ENCODE results near the gene CPNE4.

Gene CPNE4

DNA sequence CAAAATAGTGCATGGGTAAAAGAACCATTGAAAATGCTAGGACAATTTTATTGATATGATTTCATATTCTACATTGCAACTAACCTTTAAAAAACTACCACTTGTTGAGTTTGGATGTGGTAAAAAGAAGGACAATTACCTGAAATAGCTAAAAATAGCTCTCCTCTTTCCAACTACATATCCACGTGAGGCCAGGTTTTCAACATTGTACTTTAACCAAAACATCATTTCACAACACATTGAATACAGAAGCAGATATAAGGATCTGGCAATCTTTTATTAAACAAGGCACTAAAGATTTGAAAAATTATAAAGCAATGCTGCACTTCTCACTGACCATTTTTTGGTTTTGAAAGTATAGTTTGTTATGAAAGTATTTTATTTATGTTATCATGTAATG lies 504.0 kb downstream of the CPNE4 start:
- TF ChIP-seq PAX5 (IDR thresholded peaks at IDR 0.05; ENCODE audit: insufficient read depth, low read length, severe bottlenecking) (no peak), TAF1 (IDR thresholded peaks at IDR 0.05; ENCODE audit: low read depth, low read length) (no peak), POU2F2 (IDR thresholded peaks at IDR 0.05; ENCODE audit: low read depth, low read length) (no peak), SPI1 (IDR thresholded peaks at IDR 0.05; ENCODE audit: low read depth, low read length) (no peak), POLR2AphosphoS5 (IDR thresholded peaks at IDR 0.05; ENCODE audit: low read depth, low read length) (no peak), POLR2A (IDR thresholded peaks at IDR 0.05; ENCODE audit: low read depth, low read length) (no peak)
- FAIRE-seq (no peak), DNase-seq (ENCODE audit: insufficient read length, low spot score) (no peak)

- DNase-seq (ENCODE audit: insufficient read length, low spot score) (no peak), FAIRE-seq (no peak)
- no peak for TF ChIP-seq TAF1 (IDR thresholded peaks at IDR 0.05; ENCODE audit: low read depth, low read length)
- no peak for TF ChIP-seq PAX5 (IDR thresholded peaks at IDR 0.05; ENCODE audit: insufficient read depth, low read length, severe bottlenecking)
- no peak for TF ChIP-seq POU2F2 (IDR thresholded peaks at IDR 0.05; ENCODE audit: low read depth, low read length)
- TF ChIP-seq SPI1 (IDR thresholded peaks at IDR 0.05; ENCODE audit: low read depth, low read length), result no peak
- no peak for TF ChIP-seq POLR2A (IDR thresholded peaks at IDR 0.05; ENCODE audit: low read depth, low read length)
- no peak for TF ChIP-seq POLR2AphosphoS5 (IDR thresholded peaks at IDR 0.05; ENCODE audit: low read depth, low read length)
Measured at GRCh38 chr3:131530388-131530787, 504.4 kb downstream of the CPNE4 start.

DNA sequence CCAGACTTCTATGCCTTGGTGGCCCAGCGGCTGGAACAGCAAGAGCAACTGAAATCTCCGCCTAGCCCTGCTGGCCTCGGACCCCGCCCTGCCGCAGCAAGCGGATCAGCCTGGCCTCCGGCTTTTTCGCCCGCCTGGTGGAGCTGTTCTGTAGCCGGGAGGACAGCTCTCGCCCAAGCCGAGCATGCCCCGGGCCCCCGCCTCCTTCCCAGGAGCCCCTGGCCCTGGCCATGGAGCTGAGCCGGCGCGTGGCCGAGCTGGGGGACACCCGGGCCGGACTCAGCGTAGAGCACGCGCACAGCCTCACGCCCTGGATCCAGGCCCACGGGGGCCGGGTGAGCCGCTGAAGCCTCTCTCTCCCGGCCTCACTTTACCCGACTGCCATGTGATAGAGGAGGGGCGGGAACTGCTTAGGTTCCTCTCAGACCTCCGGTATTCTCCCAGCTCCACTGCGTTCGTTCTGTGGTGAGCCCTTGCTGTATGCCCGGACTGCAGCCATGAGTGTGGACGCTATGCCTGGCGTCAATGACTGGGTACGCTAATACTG lies 507.9 kb downstream of the CPNE4 start:
- DNase-seq (ENCODE audit: insufficient read length, low spot score), result no peak

GRCh38 chr3:131518680-131519079 lies 516.1 kb downstream of the CPNE4 start:
- FAIRE-seq (no peak), DNase-seq (ENCODE audit: insufficient read length, low spot score) (no peak)
- TF ChIP-seq POU2F2 (IDR thresholded peaks at IDR 0.05; ENCODE audit: low read depth, low read length) (no peak), PAX5 (IDR thresholded peaks at IDR 0.05; ENCODE audit: insufficient read depth, low read length, severe bottlenecking) (no peak), POLR2A (IDR thresholded peaks at IDR 0.05; ENCODE audit: low read depth, low read length) (no peak), TAF1 (IDR thresholded peaks at IDR 0.05; ENCODE audit: low read depth, low read length) (no peak), POLR2AphosphoS5 (IDR thresholded peaks at IDR 0.05; ENCODE audit: low read depth, low read length) (no peak), SPI1 (IDR thresholded peaks at IDR 0.05; ENCODE audit: low read depth, low read length) (no peak)

More for the DNA sequence above, 507.9 kb downstream of the CPNE4 start:
- FAIRE-seq, result no peak
- no peak for TF ChIP-seq TAF1 (IDR thresholded peaks at IDR 0.05; ENCODE audit: low read depth, low read length)

- FAIRE-seq, result no peak
- DNase-seq (ENCODE audit: insufficient read length, low spot score), result no peak
- TF ChIP-seq POLR2AphosphoS5 (IDR thresholded peaks at IDR 0.05; ENCODE audit: low read depth, low read length) (no peak), POLR2A (IDR thresholded peaks at IDR 0.05; ENCODE audit: low read depth, low read length) (no peak), TAF1 (IDR thresholded peaks at IDR 0.05; ENCODE audit: low read depth, low read length) (no peak), PAX5 (IDR thresholded peaks at IDR 0.05; ENCODE audit: insufficient read depth, low read length, severe bottlenecking) (no peak), SPI1 (IDR thresholded peaks at IDR 0.05; ENCODE audit: low read depth, low read length) (no peak), POU2F2 (IDR thresholded peaks at IDR 0.05; ENCODE audit: low read depth, low read length) (no peak)
Measured at GRCh38 chr3:131505421-131505820, 529.4 kb downstream of the CPNE4 start.

GRCh38 chr3:131503320-131503635 lies 531.5 kb downstream of the CPNE4 start:
- no peak for FAIRE-seq

GRCh38 chr3:131502530-131503319 lies 532.1 kb downstream of the CPNE4 start, which contains the start of gene MRPL3:
Gene MRPL3, minus strand, starts transcription at chr3:131502971. Its CDS starts 150 bp downstream, at chr3:131502821.
- 0 out of 2 replicates have a peak, but pooled peaks have one; percentile 17 for TF ChIP-seq SPI1 (IDR thresholded peaks at IDR 0.05; ENCODE audit: low read depth, low read length)
- peak; percentile 29 for TF ChIP-seq PAX5 (IDR thresholded peaks at IDR 0.05; ENCODE audit: insufficient read depth, low read length, severe bottlenecking)
- TF ChIP-seq POU2F2 (IDR thresholded peaks at IDR 0.05; ENCODE audit: low read depth, low read length), result peak; percentile 90
- TF ChIP-seq TAF1 (IDR thresholded peaks at IDR 0.05; ENCODE audit: low read depth, low read length), result peak; percentile 91
- TF ChIP-seq POLR2A (IDR thresholded peaks at IDR 0.05; ENCODE audit: low read depth, low read length), result peak; percentile 72; the same call in 1 of the 2 replicates
- TF ChIP-seq POLR2AphosphoS5 (IDR thresholded peaks at IDR 0.05; ENCODE audit: low read depth, low read length), result peak; percentile 77
- FAIRE-seq (peak; percentile 83), DNase-seq (ENCODE audit: insufficient read length, low spot score) (peak; percentile 58)

More at GRCh38 chr3:131503320-131503635, 531.5 kb downstream of the CPNE4 start:
- TF ChIP-seq POLR2A (IDR thresholded peaks at IDR 0.05; ENCODE audit: low read depth, low read length) (no peak), PAX5 (IDR thresholded peaks at IDR 0.05; ENCODE audit: insufficient read depth, low read length, severe bottlenecking) (no peak), TAF1 (IDR thresholded peaks at IDR 0.05; ENCODE audit: low read depth, low read length) (no peak), POLR2AphosphoS5 (IDR thresholded peaks at IDR 0.05; ENCODE audit: low read depth, low read length) (no peak), POU2F2 (IDR thresholded peaks at IDR 0.05; ENCODE audit: low read depth, low read length) (no peak), SPI1 (IDR thresholded peaks at IDR 0.05; ENCODE audit: low read depth, low read length) (no peak)
- no peak for DNase-seq (ENCODE audit: insufficient read length, low spot score)

GRCh38 chr3:131501949-131502348 lies 532.9 kb downstream of the CPNE4 start:
- no peak for DNase-seq (ENCODE audit: insufficient read length, low spot score)
- no peak for TF ChIP-seq PAX5 (IDR thresholded peaks at IDR 0.05; ENCODE audit: insufficient read depth, low read length, severe bottlenecking)
- no peak for TF ChIP-seq POLR2AphosphoS5 (IDR thresholded peaks at IDR 0.05; ENCODE audit: low read depth, low read length)
- TF ChIP-seq SPI1 (IDR thresholded peaks at IDR 0.05; ENCODE audit: low read depth, low read length), result no peak
- no peak for TF ChIP-seq POU2F2 (IDR thresholded peaks at IDR 0.05; ENCODE audit: low read depth, low read length)
- TF ChIP-seq TAF1 (IDR thresholded peaks at IDR 0.05; ENCODE audit: low read depth, low read length), result no peak
- no peak for TF ChIP-seq POLR2A (IDR thresholded peaks at IDR 0.05; ENCODE audit: low read depth, low read length)
- peak; percentile 47 for FAIRE-seq

- TF ChIP-seq SPI1 (IDR thresholded peaks at IDR 0.05; ENCODE audit: low read depth, low read length) (no peak), POLR2A (IDR thresholded peaks at IDR 0.05; ENCODE audit: low read depth, low read length) (no peak), PAX5 (IDR thresholded peaks at IDR 0.05; ENCODE audit: insufficient read depth, low read length, severe bottlenecking) (no peak), POU2F2 (IDR thresholded peaks at IDR 0.05; ENCODE audit: low read depth, low read length) (no peak), TAF1 (IDR thresholded peaks at IDR 0.05; ENCODE audit: low read depth, low read length) (no peak), POLR2AphosphoS5 (IDR thresholded peaks at IDR 0.05; ENCODE audit: low read depth, low read length) (no peak)
- no peak for DNase-seq (ENCODE audit: insufficient read length, low spot score)
- FAIRE-seq, result no peak
Measured at GRCh38 chr3:131494706-131495105, 540.1 kb downstream of the CPNE4 start.

All from GM12891 (cell line).